HepG2 (cell line): ENCODE results near the gene OXLD1.

Experiments used
- CCAR2 ChIP-seq: fragments of 200-400 bp; formaldehyde crosslinking; optimal IDR thresholded peaks from 2 replicates; pipeline ENCODE3; 2018; ENCODE audit warnings: low read depth, mild to moderate bottlenecking, low read length, moderate library complexity
- KDM2A ChIP-seq: sonication (generic); formaldehyde crosslinking; IDR thresholded peaks from 2 replicates; pipeline ENCODE4 v1.4.0; 2020; ENCODE audit warnings: low read depth, missing genetic modification reagents, borderline replicate concordance
- KDM4B ChIP-seq: sonication (generic); formaldehyde crosslinking; IDR thresholded peaks from 2 replicates; pipeline ENCODE4 v1.4.0; 2020; ENCODE audit warnings: missing genetic modification reagents
- ZNF281 ChIP-seq: sonication (generic); formaldehyde crosslinking; IDR thresholded peaks from 2 replicates; pipeline ENCODE4 v1.4.0; 2020; ENCODE audit warnings: missing genetic modification reagents, borderline replicate concordance
- ZNF703 ChIP-seq: sonication (generic); formaldehyde crosslinking; IDR thresholded peaks from 2 replicates; pipeline ENCODE4 v1.5.1; 2020; ENCODE audit warnings: missing genetic modification reagents, mild to moderate bottlenecking, moderate library complexity, borderline replicate concordance
- TF ChIP-seq, protein P1 (sequence below): IDR thresholded peaks from 2 replicates; pipeline ENCODE4 v1.6.1; 2016

DNA sequence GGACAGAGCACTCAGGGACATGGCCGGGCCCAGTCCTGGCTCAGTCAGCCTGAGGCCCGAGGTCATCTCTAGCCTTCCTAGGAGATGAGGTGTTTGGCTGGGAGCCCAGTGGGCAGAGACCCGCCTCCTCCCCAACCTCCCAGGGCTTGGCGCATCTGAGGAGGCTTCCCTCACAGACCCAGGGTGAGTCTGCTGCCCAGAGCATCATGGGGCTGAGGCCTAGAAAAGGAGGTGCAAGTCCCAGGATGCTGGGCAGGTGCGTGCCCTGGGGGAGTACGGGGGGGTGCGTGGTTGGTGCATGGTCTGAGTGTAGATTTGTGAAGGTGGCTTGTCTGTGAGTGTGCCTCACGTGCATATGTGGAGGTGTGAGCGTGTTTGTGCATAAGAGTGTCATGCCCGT is 14.7 kb downstream of the OXLD1 start:
- TF ChIP-seq CCAR2 (no peak), KDM2A (CRISPR knock-in tag) (no peak), ZNF281 (CRISPR knock-in tag) (no peak), KDM4B (CRISPR knock-in tag) (no peak), ZNF703 (CRISPR knock-in tag) (no peak)
- TF ChIP-seq, protein P1, sequence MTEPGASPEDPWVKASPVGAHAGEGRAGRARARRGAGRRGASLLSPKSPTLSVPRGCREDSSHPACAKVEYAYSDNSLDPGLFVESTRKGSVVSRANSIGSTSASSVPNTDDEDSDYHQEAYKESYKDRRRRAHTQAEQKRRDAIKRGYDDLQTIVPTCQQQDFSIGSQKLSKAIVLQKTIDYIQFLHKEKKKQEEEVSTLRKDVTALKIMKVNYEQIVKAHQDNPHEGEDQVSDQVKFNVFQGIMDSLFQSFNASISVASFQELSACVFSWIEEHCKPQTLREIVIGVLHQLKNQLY = no peak
